GM10266 (cell line): ENCODE results near the gene CFAP45.

ENCODE experiments used
- DNase-seq: peaks from one replicate; pipeline ENCODE4 v3.0.0; 2012; ENCODE audit errors: extremely low spot score
- CTCF ChIP-seq: IDR thresholded peaks from 2 replicates; pipeline ENCODE4 v1.5.1; 2012; ENCODE audit warnings: mild to moderate bottlenecking, low read depth; ENCODE audit not compliant: control insufficient read depth, insufficient read depth; ENCODE audit errors: missing control alignments

Gene CFAP45

GRCh38 chr1:159935719-159936272 lies 35.8 kb upstream of the CFAP45 start:
- TF ChIP-seq CTCF: no peak

GRCh38 chr1:159935305-159935704 lies 35.3 kb upstream of the CFAP45 start:
- TF ChIP-seq CTCF: no peak
- DNase-seq: peak; percentile 8

More at GRCh38 chr1:159935719-159936272, 35.8 kb upstream of the CFAP45 start:
- DNase-seq: no peak

- no peak for TF ChIP-seq CTCF
- DNase-seq: no peak
Measured at GRCh38 chr1:159934136-159935039, 34.4 kb upstream of the CFAP45 start.

- DNase-seq: no peak
- no peak for TF ChIP-seq CTCF
Measured at GRCh38 chr1:159933347-159933746, 33.4 kb upstream of the CFAP45 start.

GRCh38 chr1:159932296-159933285 lies 32.6 kb upstream of the CFAP45 start:
- DNase-seq: no peak
- TF ChIP-seq CTCF: no peak

- no peak for DNase-seq
- TF ChIP-seq CTCF: no peak
Measured at GRCh38 chr1:159931795-159932173, 31.8 kb upstream of the CFAP45 start.
